ENCODE results near the gene NLRP7. TPM values are rescaled to one million over a fixed set of nuclear protein-coding genes. Genes with fewer than 3 reads are reported as not detected.
"Not testable (repeated sequence)": the region's sequence is repeated elsewhere in the genome, so short reads cannot be mapped to it uniquely, and the experiment has no call there.

NLRP7 gene
- total and polyA plus RNA-seq, 3 donors from 2014 or later, result 9.0 to 14.5 (median 11.7) TPM

- 72 to 80% methylated on average over 2 of the region's 2 CpGs for WGBS, 2 donors
- Histone ChIP-seq H3K27ac (no peak overlapping the region), H3K27me3 (no peaks in the 10 kb centered on the region), H3K36me3 (ENCODE audit: low read depth, missing control alignments) (no peaks in the 10 kb centered on the region), H3K4me1 (no peaks in the 10 kb centered on the region), H3K4me3 (no peak overlapping the region), H3K9me3 (no peaks in the 10 kb centered on the region)
- no peak for DNase-seq
- TF ChIP-seq POLR2A (IDR thresholded peaks at IDR 0.05) (no peak), CTCF (IDR thresholded peaks at IDR 0.05) (no peak)
- intact Hi-C loops (cut with DNase I; ENCODE audit: low total_unique reads), result no loop called here
Measured at GRCh38 chr19:54896036-54896435, 51.3 kb downstream of the NLRP7 start.

GRCh38 chr19:54894106-54894505 lies 53.2 kb downstream of the NLRP7 start:
- H3K27ac ChIP-seq; H3K4me3 ChIP-seq; H3K36me3 ChIP-seq (ENCODE audit: low read depth, missing control alignments): not testable (repeated sequence)

GRCh38 chr19:54893406-54893805 lies 53.9 kb downstream of the NLRP7 start:
- H3K27me3 ChIP-seq, result no peaks in the 10 kb centered on the region
- DNase-seq, result no peak
- intact Hi-C loops (cut with DNase I; ENCODE audit: low total_unique reads), result no loop called here
- H3K4me3 ChIP-seq, result no peak overlapping the region
- H3K36me3 ChIP-seq (ENCODE audit: low read depth, missing control alignments), result no peaks in the 10 kb centered on the region
- no peak overlapping the region for H3K27ac ChIP-seq
- no peaks in the 10 kb centered on the region for H3K9me3 ChIP-seq
- no peaks in the 10 kb centered on the region for H3K4me1 ChIP-seq
- TF ChIP-seq CTCF (IDR thresholded peaks at IDR 0.05), result no peak
- no peak for TF ChIP-seq POLR2A (IDR thresholded peaks at IDR 0.05)
- WGBS, 2 donors, result 37 to 48% methylated on average over 7 of the region's 7 CpGs

More at GRCh38 chr19:54894106-54894505, 53.2 kb downstream of the NLRP7 start:
- WGBS, 2 donors, result 94 to 95% methylated on average over 16 of the region's 16 CpGs
- H3K4me1 ChIP-seq; intact Hi-C loops (cut with DNase I; ENCODE audit: low total_unique reads); H3K9me3 ChIP-seq; H3K27me3 ChIP-seq; DNase-seq: not testable (repeated sequence)

GRCh38 chr19:54889566-54889965 lies 57.8 kb downstream of the NLRP7 start:
- intact Hi-C loops (cut with DNase I; ENCODE audit: low total_unique reads), result no loop called here
- Histone ChIP-seq H3K27ac (no peak overlapping the region), H3K36me3 (ENCODE audit: low read depth, missing control alignments) (no peaks in the 10 kb centered on the region), H3K9me3 (no peaks in the 10 kb centered on the region), H3K4me3 (no peak overlapping the region), H3K27me3 (no peaks in the 10 kb centered on the region), H3K4me1 (no peaks in the 10 kb centered on the region)
- DNase-seq, result no peak
- TF ChIP-seq POLR2A (IDR thresholded peaks at IDR 0.05), result no peak
- TF ChIP-seq CTCF (IDR thresholded peaks at IDR 0.05), result no peak
- WGBS, 2 donors, result 77 to 88% methylated on average over 11 of the region's 11 CpGs

- no peaks in the 10 kb centered on the region for H3K27me3 ChIP-seq
- TF ChIP-seq POLR2A (IDR thresholded peaks at IDR 0.05) (no peak), CTCF (IDR thresholded peaks at IDR 0.05) (no peak)
- H3K9me3 ChIP-seq, result no peaks in the 10 kb centered on the region
- no peaks in the 10 kb centered on the region for H3K36me3 ChIP-seq (ENCODE audit: low read depth, missing control alignments)
- 94 to 96% methylated on average over 10 of the region's 10 CpGs for WGBS, 2 donors
- no peak overlapping the region for H3K4me3 ChIP-seq
- DNase-seq, result no peak
- intact Hi-C loops (cut with DNase I; ENCODE audit: low total_unique reads), result no loop called here
- no peak overlapping the region for H3K27ac ChIP-seq
- no peaks in the 10 kb centered on the region for H3K4me1 ChIP-seq
Measured at GRCh38 chr19:54888239-54888638, 59.1 kb downstream of the NLRP7 start.

All from testis (tissue), 3 donors.